HG03378 (cell line): Measurements from ENCODE around the gene PIP4K2A.
"Not testable (repeated sequence)": the region's sequence is repeated elsewhere in the genome, so short reads cannot be mapped to it uniquely, and the experiment has no call there.

Experiments
- ATAC-seq: cut with Tn5 transposase; IDR thresholded peaks from one replicate; pipeline ENCODE4 v1.9.1; 2021; ENCODE audit warnings: mild to moderate bottlenecking, moderate library complexity; ENCODE audit not compliant: unreplicated experiment

Gene PIP4K2A

GRCh38 chr10:22531441-22531840 is 182.9 kb downstream of the PIP4K2A start:
- no peak for ATAC-seq

- ATAC-seq, result no peak
Measured at GRCh38 chr10:22531008-22531407, 183.4 kb downstream of the PIP4K2A start.

GRCh38 chr10:22527520-22527919 is 186.9 kb downstream of the PIP4K2A start:
- no peak for ATAC-seq

- ATAC-seq, result not testable (repeated sequence)
Measured at GRCh38 chr10:22524333-22524732, 190.0 kb downstream of the PIP4K2A start.

GRCh38 chr10:22520645-22521044 is 193.7 kb downstream of the PIP4K2A start:
- not testable (repeated sequence) for ATAC-seq

- no peak for ATAC-seq
Measured at GRCh38 chr10:22518167-22518724, 196.1 kb downstream of the PIP4K2A start.

- ATAC-seq, result no peak
Measured at GRCh38 chr10:22515009-22515408, 199.4 kb downstream of the PIP4K2A start.

- not testable (repeated sequence) for ATAC-seq
Measured at GRCh38 chr10:22514414-22514758, 200.0 kb downstream of the PIP4K2A start.

- not testable (repeated sequence) for ATAC-seq
Measured at GRCh38 chr10:22513483-22514413, 200.6 kb downstream of the PIP4K2A start.

GRCh38 chr10:22512015-22512414 is 202.4 kb downstream of the PIP4K2A start:
- not testable (repeated sequence) for ATAC-seq

GRCh38 chr10:22508214-22508613 is 206.2 kb downstream of the PIP4K2A start:
- ATAC-seq, result not testable (repeated sequence)

- ATAC-seq, result no peak
Measured at GRCh38 chr10:22505911-22506685, 208.3 kb downstream of the PIP4K2A start.

- no peak for ATAC-seq
Measured at GRCh38 chr10:22504766-22505165, 209.6 kb downstream of the PIP4K2A start.

GRCh38 chr10:22503315-22504088 is 210.9 kb downstream of the PIP4K2A start:
- ATAC-seq, result no peak

- ATAC-seq, result no peak
Measured at GRCh38 chr10:22501863-22502262, 212.5 kb downstream of the PIP4K2A start.

- ATAC-seq, result no peak
Measured at GRCh38 chr10:22501413-22501812, 213.0 kb downstream of the PIP4K2A start.

- ATAC-seq, result no peak
Measured at GRCh38 chr10:22500656-22501340, 213.6 kb downstream of the PIP4K2A start.

- ATAC-seq, result not testable (repeated sequence)
Measured at GRCh38 chr10:22499973-22500372, 214.4 kb downstream of the PIP4K2A start.

GRCh38 chr10:22495396-22495795 is 219.0 kb downstream of the PIP4K2A start:
- no peak for ATAC-seq

- no peak for ATAC-seq
Measured at GRCh38 chr10:22494007-22494406, 220.4 kb downstream of the PIP4K2A start.
